ENCODE data around the gene HS3ST6.
"Not testable (repeated sequence)": the region's sequence is repeated elsewhere in the genome, so short reads cannot be mapped to it uniquely, and the experiment has no call there.

Gene HS3ST6

GRCh38 chr16:1900452-1900774 is 17.8 kb downstream of the HS3ST6 start:
- no peak overlapping the region for H3K27ac Mint-ChIP-seq
- H3K27me3 Mint-ChIP-seq (ENCODE audit: low read depth) = no peaks in the 10 kb centered on the region
- H3K4me1 Mint-ChIP-seq (ENCODE audit: low read depth) = no peaks in the 10 kb centered on the region
- no peak for DNase-seq (ENCODE audit: low spot score)
- no peak overlapping the region for H3K4me3 Mint-ChIP-seq
- no peaks in the 10 kb centered on the region for H3K36me3 Mint-ChIP-seq (ENCODE audit: low read depth)
- no peaks in the 10 kb centered on the region for H3K9me3 Mint-ChIP-seq

- no peaks in the 10 kb centered on the region for H3K9me3 Mint-ChIP-seq
These were observed 18.4 kb downstream of the HS3ST6 start for GRCh38 chr16:1899641-1900451.

GRCh38 chr16:1897692-1898091 is 20.5 kb downstream of the HS3ST6 start:
- H3K4me3 Mint-ChIP-seq; DNase-seq (ENCODE audit: low spot score); H3K4me1 Mint-ChIP-seq (ENCODE audit: low read depth); H3K9me3 Mint-ChIP-seq; H3K36me3 Mint-ChIP-seq (ENCODE audit: low read depth); H3K27ac Mint-ChIP-seq; H3K27me3 Mint-ChIP-seq (ENCODE audit: low read depth): not testable (repeated sequence)

More at GRCh38 chr16:1899641-1900451, 18.4 kb downstream of the HS3ST6 start:
- DNase-seq (ENCODE audit: low spot score) = no peak
- Mint-ChIP-seq H3K4me3 (no peak overlapping the region), H3K4me1 (ENCODE audit: low read depth) (no peaks in the 10 kb centered on the region), H3K36me3 (ENCODE audit: low read depth) (no peaks in the 10 kb centered on the region), H3K27ac (no peak overlapping the region), H3K27me3 (ENCODE audit: low read depth) (no peaks in the 10 kb centered on the region)

GRCh38 chr16:1895949-1896675 is 22.1 kb downstream of the HS3ST6 start:
- no peak overlapping the region for H3K4me3 Mint-ChIP-seq
- H3K9me3 Mint-ChIP-seq = no peaks in the 10 kb centered on the region
- DNase-seq (ENCODE audit: low spot score) = no peak
- H3K27me3 Mint-ChIP-seq (ENCODE audit: low read depth) = no peaks in the 10 kb centered on the region
- no peak overlapping the region for H3K27ac Mint-ChIP-seq
- no peaks in the 10 kb centered on the region for H3K36me3 Mint-ChIP-seq (ENCODE audit: low read depth)
- H3K4me1 Mint-ChIP-seq (ENCODE audit: low read depth) = no peaks in the 10 kb centered on the region

GRCh38 chr16:1895068-1895467 is 23.1 kb downstream of the HS3ST6 start:
- Mint-ChIP-seq H3K4me1 (ENCODE audit: low read depth) (no peaks in the 10 kb centered on the region), H3K9me3 (no peaks in the 10 kb centered on the region), H3K36me3 (ENCODE audit: low read depth) (no peaks in the 10 kb centered on the region), H3K27me3 (ENCODE audit: low read depth) (peaks cover 4% of the 10 kb centered on the region), H3K27ac (no peak overlapping the region), H3K4me3 (no peak overlapping the region)
- no peak for DNase-seq (ENCODE audit: low spot score)

- Mint-ChIP-seq H3K4me3 (no peak overlapping the region), H3K27ac (no peak overlapping the region), H3K4me1 (ENCODE audit: low read depth) (no peaks in the 10 kb centered on the region), H3K9me3 (no peaks in the 10 kb centered on the region), H3K27me3 (ENCODE audit: low read depth) (peaks cover 6% of the 10 kb centered on the region), H3K36me3 (ENCODE audit: low read depth) (no peaks in the 10 kb centered on the region)
- no peak for DNase-seq (ENCODE audit: low spot score)
These were observed 27.5 kb downstream of the HS3ST6 start for GRCh38 chr16:1890708-1891050.

- peaks cover 6% of the 10 kb centered on the region for H3K27me3 Mint-ChIP-seq (ENCODE audit: low read depth)
- H3K4me3 Mint-ChIP-seq = no peak overlapping the region
- no peaks in the 10 kb centered on the region for H3K4me1 Mint-ChIP-seq (ENCODE audit: low read depth)
- no peak overlapping the region for H3K27ac Mint-ChIP-seq
- DNase-seq (ENCODE audit: low spot score) = no peak
- H3K36me3 Mint-ChIP-seq (ENCODE audit: low read depth) = no peaks in the 10 kb centered on the region
- no peaks in the 10 kb centered on the region for H3K9me3 Mint-ChIP-seq
These were observed 28.0 kb downstream of the HS3ST6 start for GRCh38 chr16:1890024-1890707.

- no peaks in the 10 kb centered on the region for H3K9me3 Mint-ChIP-seq
These were observed 30.4 kb downstream of the HS3ST6 start for GRCh38 chr16:1887711-1888354.

GRCh38 chr16:1884889-1885288 is 33.3 kb downstream of the HS3ST6 start:
- no peak overlapping the region for H3K4me3 Mint-ChIP-seq
- H3K9me3 Mint-ChIP-seq = no peaks in the 10 kb centered on the region
- H3K36me3 Mint-ChIP-seq (ENCODE audit: low read depth) = no peaks in the 10 kb centered on the region
- H3K27me3 Mint-ChIP-seq (ENCODE audit: low read depth) = peaks cover 6% of the 10 kb centered on the region
- H3K4me1 Mint-ChIP-seq (ENCODE audit: low read depth) = no peaks in the 10 kb centered on the region
- no peak overlapping the region for H3K27ac Mint-ChIP-seq
- DNase-seq (ENCODE audit: low spot score) = no peak

More at GRCh38 chr16:1887711-1888354, 30.4 kb downstream of the HS3ST6 start:
- peaks cover 10% of the 10 kb centered on the region for H3K27me3 Mint-ChIP-seq (ENCODE audit: low read depth)
- no peaks in the 10 kb centered on the region for H3K4me1 Mint-ChIP-seq (ENCODE audit: low read depth)
- no peak overlapping the region for H3K27ac Mint-ChIP-seq
- no peak for DNase-seq (ENCODE audit: low spot score)
- no peak overlapping the region for H3K4me3 Mint-ChIP-seq
- H3K36me3 Mint-ChIP-seq (ENCODE audit: low read depth) = no peaks in the 10 kb centered on the region

- Mint-ChIP-seq H3K36me3 (ENCODE audit: low read depth) (no peaks in the 10 kb centered on the region), H3K4me3 (no peak overlapping the region), H3K27me3 (ENCODE audit: low read depth) (peaks cover 9% of the 10 kb centered on the region), H3K9me3 (no peaks in the 10 kb centered on the region), H3K4me1 (ENCODE audit: low read depth) (no peaks in the 10 kb centered on the region), H3K27ac (no peak overlapping the region)
- DNase-seq (ENCODE audit: low spot score) = no peak
These were observed 34.0 kb downstream of the HS3ST6 start for GRCh38 chr16:1884155-1884760.

- not testable (repeated sequence) for H3K27ac Mint-ChIP-seq; H3K4me1 Mint-ChIP-seq (ENCODE audit: low read depth); DNase-seq (ENCODE audit: low spot score); H3K4me3 Mint-ChIP-seq; H3K9me3 Mint-ChIP-seq; H3K36me3 Mint-ChIP-seq (ENCODE audit: low read depth)
- peaks cover 13% of the 10 kb centered on the region for H3K27me3 Mint-ChIP-seq (ENCODE audit: low read depth)
These were observed 37.0 kb downstream of the HS3ST6 start for GRCh38 chr16:1881172-1881571.

GRCh38 chr16:1879477-1879876 is 38.7 kb downstream of the HS3ST6 start:
- no peaks in the 10 kb centered on the region for H3K4me1 Mint-ChIP-seq (ENCODE audit: low read depth)
- no peaks in the 10 kb centered on the region for H3K36me3 Mint-ChIP-seq (ENCODE audit: low read depth)
- DNase-seq (ENCODE audit: low spot score) = no peak
- no peaks in the 10 kb centered on the region for H3K9me3 Mint-ChIP-seq
- H3K27me3 Mint-ChIP-seq (ENCODE audit: low read depth) = peaks cover 19% of the 10 kb centered on the region
- no peak overlapping the region for H3K4me3 Mint-ChIP-seq
- no peak overlapping the region for H3K27ac Mint-ChIP-seq

- H3K27me3 Mint-ChIP-seq (ENCODE audit: low read depth) = peaks cover 22% of the 10 kb centered on the region
- H3K9me3 Mint-ChIP-seq = no peaks in the 10 kb centered on the region
- no peak for DNase-seq (ENCODE audit: low spot score)
- no peak overlapping the region for H3K4me3 Mint-ChIP-seq
- H3K27ac Mint-ChIP-seq = no peak overlapping the region
- H3K36me3 Mint-ChIP-seq (ENCODE audit: low read depth) = no peaks in the 10 kb centered on the region
- H3K4me1 Mint-ChIP-seq (ENCODE audit: low read depth) = no peaks in the 10 kb centered on the region
These were observed 40.0 kb downstream of the HS3ST6 start for GRCh38 chr16:1878256-1878655.

Data from T-helper 2 cell treated with Interferon-gamma antibody and Interleukin-4, amounts not matched to agents 5 μg/mL and 100 μg/mL, for 36 hours (primary cell).